Uterus (tissue), 4 donors: ENCODE data around the gene CMTM8. TPM values are rescaled to one million over a fixed set of nuclear protein-coding genes. Genes with fewer than 3 reads are reported as not detected.
"Not testable (repeated sequence)": the region's sequence is repeated elsewhere in the genome, so short reads cannot be mapped to it uniquely, and the experiment has no call there.

Experiments used
- DNase-seq, 2 donors: peaks; one replicate each; pipeline ENCODE4 v3.0.0-alpha.2; 2019 to 2020
- H3K27ac ChIP-seq, 2 donors: fragments of 200-600 bp; sonication (generic); 1 replicate in 1 of 2; 2 replicates in 1 of 2; pipeline ENCODE4 v1.5.1; 2016 to 2018
- H3K27me3 ChIP-seq, 2 donors: fragments of 200-600 bp; sonication (generic); one replicate each; pipeline ENCODE4 v1.5.1; 2018 to 2019; ENCODE audit warnings: control low read depth in 1 of 2
- H3K36me3 ChIP-seq, 2 donors: fragments of 200-600 bp; sonication (generic); one replicate each; pipeline ENCODE4 v1.5.1; 2019; ENCODE audit warnings: control low read depth in 1 of 2
- H3K4me1 ChIP-seq, 2 donors: fragments of 200-600 bp; sonication (generic); one replicate each; pipeline ENCODE4 v1.5.1; 2018 to 2019; ENCODE audit warnings: control low read depth in 1 of 2
- H3K4me3 ChIP-seq, 2 donors: fragments of 200-600 bp; sonication (generic); 1 replicate in 1 of 2; 2 replicates in 1 of 2; pipeline ENCODE4 v1.5.1; 2018 to 2019; ENCODE audit warnings: mild to moderate bottlenecking in 1 of 2
- H3K9me3 ChIP-seq, 2 donors: fragments of 200-600 bp; sonication (generic); one replicate each; pipeline ENCODE4 v1.5.1; 2019; ENCODE audit warnings: control low read depth in 1 of 2
- CTCF ChIP-seq, 4 experiments: fragments of 200-600 bp in 2 of 4; fragments of 450-650 bp in 2 of 4; sonication (generic) in 2 of 4; IDR thresholded peaks; one replicate each; pipeline ENCODE4 v1.5.1; 2016 to 2019; ENCODE audit warnings: antibody characterized with exemption in 4 of 4, mild to moderate bottlenecking in 2 of 4, moderate library complexity in 1 of 4
- POLR2A ChIP-seq, 2 donors: fragments of 450-650 bp; IDR thresholded peaks; one replicate each; pipeline ENCODE4 v1.6.1; 2016; ENCODE audit warnings: antibody characterized with exemption in 2 of 2, mild to moderate bottlenecking in 1 of 2, moderate library complexity in 1 of 2
- intact Hi-C: fragments of 100-400 bp; cut with DNase I; formaldehyde crosslinking; loops from one replicate; pipeline ENCODE4 v1.15.1; 2023; ENCODE audit warnings: low total_unique reads
- total RNA-seq, 4 donors: library from RNA; depleted of rRNA in 3 of 4; stranded (reverse); fragments of >200 nt in 3 of 4; gene quantifications; one replicate each; pipeline versions ENCODE4 v1.1.0 to v1.2.4, GENCODE V29; 2014 to 2023
- donor health status: DM: yes; HTN: yes; CAD: no.

The CMTM8 gene
- 1 to 10 TPM; 1.5 to 4.7 (median 2.5) TPM for total RNA-seq

- Histone ChIP-seq H3K27ac (peak within 1 kb of the TSS; percentile 36 to 61), H3K4me3 (peak within 1 kb of the TSS; percentile 41 to 53), H3K4me1 (no peaks in the 10 kb centered on the region), H3K27me3 (no peaks in the 10 kb centered on the region), H3K9me3 (no peaks in the 10 kb centered on the region), H3K36me3 (no peaks in the 10 kb centered on the region)
- DNase-seq, result peak in 1 of 2 donors; percentile 22
- intact Hi-C loops, result no loop called here
- peak in 1 of 2 donors; percentile 33 for TF ChIP-seq POLR2A (IDR thresholded peaks at IDR 0.05)
- no peak for TF ChIP-seq CTCF (IDR thresholded peaks at IDR 0.05)
Measured at GRCh38 chr3:32238453-32239306, at the start of gene CMTM8. Gene CMTM8 (plus strand): TSS chr3:32238680. CDS start chr3:32238973, 293 bp downstream.

- Histone ChIP-seq H3K36me3 (no peaks in the 10 kb centered on the region), H3K27me3 (no peaks in the 10 kb centered on the region), H3K9me3 (no peaks in the 10 kb centered on the region), H3K4me3 (no peak overlapping the region), H3K27ac (no peak overlapping the region), H3K4me1 (no peaks in the 10 kb centered on the region)
- no peak for DNase-seq
- TF ChIP-seq CTCF (IDR thresholded peaks at IDR 0.05) (no peak), POLR2A (IDR thresholded peaks at IDR 0.05) (no peak)
- intact Hi-C loops, result no loop called here
Measured at GRCh38 chr3:32189693-32190092, 48.8 kb upstream of the CMTM8 start.

- H3K9me3 ChIP-seq, H3K36me3 ChIP-seq, H3K27me3 ChIP-seq, DNase-seq, H3K4me3 ChIP-seq, H3K4me1 ChIP-seq, intact Hi-C loops, H3K27ac ChIP-seq: not testable (repeated sequence)
Measured at GRCh38 chr3:32190556-32190955, 47.9 kb upstream of the CMTM8 start.

- no peaks in the 10 kb centered on the region for H3K36me3 ChIP-seq
- H3K9me3 ChIP-seq, result no peaks in the 10 kb centered on the region
- H3K4me3 ChIP-seq, result no peak overlapping the region
- H3K27ac ChIP-seq, result no peak overlapping the region
- no peaks in the 10 kb centered on the region for H3K4me1 ChIP-seq
- H3K27me3 ChIP-seq, result no peaks in the 10 kb centered on the region
- no peak for DNase-seq
- intact Hi-C loops, result no loop called here
- TF ChIP-seq CTCF (IDR thresholded peaks at IDR 0.05) (no peak), POLR2A (IDR thresholded peaks at IDR 0.05) (no peak)
Measured at GRCh38 chr3:32193101-32193500, 45.4 kb upstream of the CMTM8 start.

GRCh38 chr3:32194653-32195052 is 43.8 kb upstream of the CMTM8 start:
- TF ChIP-seq CTCF (IDR thresholded peaks at IDR 0.05) (no peak), POLR2A (IDR thresholded peaks at IDR 0.05) (no peak)
- H3K9me3 ChIP-seq, result no peaks in the 10 kb centered on the region
- H3K36me3 ChIP-seq, result no peaks in the 10 kb centered on the region
- no peaks in the 10 kb centered on the region for H3K4me1 ChIP-seq
- no peak overlapping the region for H3K4me3 ChIP-seq
- H3K27me3 ChIP-seq, result no peaks in the 10 kb centered on the region
- H3K27ac ChIP-seq, result no peak overlapping the region
- DNase-seq, result no peak
- intact Hi-C loops, result no loop called here
